Measurements from ENCODE around the gene MFSD2A. TPM values are rescaled to one million over a fixed set of nuclear protein-coding genes. Genes with fewer than 3 reads are reported as not detected.
"Not testable (repeated sequence)": the region's sequence is repeated elsewhere in the genome, so short reads cannot be mapped to it uniquely, and the experiment has no call there.

Gene MFSD2A
- total RNA-seq, 1 donor = 6.0 TPM

- TF ChIP-seq CTCF (IDR thresholded peaks at IDR 0.05; ENCODE audit: insufficient read depth, low read depth, low read length) = no peak
- no peak overlapping the region for H3K4me3 ChIP-seq (ENCODE audit: low read depth, low read length)
- no peak for DNase-seq (ENCODE audit: low read depth)
These were observed 41.6 kb downstream of the MFSD2A start for GRCh38 chr1:39996396-39997004.

- no peak for DNase-seq (ENCODE audit: low read depth)
- no peak overlapping the region for H3K4me3 ChIP-seq (ENCODE audit: low read depth, low read length)
- TF ChIP-seq CTCF (IDR thresholded peaks at IDR 0.05; ENCODE audit: insufficient read depth, low read depth, low read length) = no peak
These were observed 46.5 kb downstream of the MFSD2A start for GRCh38 chr1:40001456-40001855.

- no peak for DNase-seq (ENCODE audit: low read depth)
- no peak for TF ChIP-seq CTCF (IDR thresholded peaks at IDR 0.05; ENCODE audit: insufficient read depth, low read depth, low read length)
These were observed 48.5 kb downstream of the MFSD2A start for GRCh38 chr1:40003156-40004093.

GRCh38 chr1:40004857-40005256 lies 49.9 kb downstream of the MFSD2A start:
- no peak for TF ChIP-seq CTCF (IDR thresholded peaks at IDR 0.05; ENCODE audit: insufficient read depth, low read depth, low read length)
- no peak overlapping the region for H3K4me3 ChIP-seq (ENCODE audit: low read depth, low read length)
- DNase-seq (ENCODE audit: low read depth) = no peak

More at GRCh38 chr1:40003156-40004093, 48.5 kb downstream of the MFSD2A start:
- no peak overlapping the region for H3K4me3 ChIP-seq (ENCODE audit: low read depth, low read length)

GRCh38 chr1:40007481-40008034 lies 52.6 kb downstream of the MFSD2A start:
- not testable (repeated sequence) for H3K4me3 ChIP-seq (ENCODE audit: low read depth, low read length); DNase-seq (ENCODE audit: low read depth)

GRCh38 chr1:40011198-40011597 lies 56.3 kb downstream of the MFSD2A start:
- DNase-seq (ENCODE audit: low read depth) = no peak
- no peak overlapping the region for H3K4me3 ChIP-seq (ENCODE audit: low read depth, low read length)

More at GRCh38 chr1:40011198-40011597, 56.3 kb downstream of the MFSD2A start:
- TF ChIP-seq CTCF (IDR thresholded peaks at IDR 0.05; ENCODE audit: insufficient read depth, low read depth, low read length) = no peak

All from fibroblast of villous mesenchyme (primary cell).